HCT116 (cell line): ENCODE results near the gene GATAD2B. TPM values are rescaled to one million over a fixed set of nuclear protein-coding genes. Genes with fewer than 3 reads are reported as not detected.

ENCODE experiments used
- ATAC-seq: fragments of 200-7000 bp; cut with Tn5 transposase; 2 replicates; pipeline ENCODE4 v1.9.1; 2020; ENCODE audit warnings: mild to moderate bottlenecking, moderate library complexity
- BruUV-seq: library from RNA; stranded (reverse); fragments of 400-500 nt; replicated peaks from 2 replicates; lab custom pipeline; 2021; lab: Mats Ljungman, UMichigan
- CTCF ChIA-PET: fragments of 300-600 bp; sonication (Branson Sonifier 250); formaldehyde crosslinking; loops from one replicate; lab custom pipeline; 2021; ENCODE audit warnings: antibody characterized with exemption; lab: Charles Lee
- POLR2A ChIA-PET: fragments of 300-600, 350-600 bp; sonication (Branson Sonifier 250); formaldehyde crosslinking; loops from one replicate; lab custom pipeline; 2021; ENCODE audit warnings: antibody characterized with exemption; lab: Charles Lee
- RAD21 ChIA-PET, 2 experiments: fragments of 300-600 bp; sonication (Branson Sonifier 250); formaldehyde crosslinking; loops; one replicate each; lab custom pipeline; 2023; ENCODE audit warnings: low total read pairs in 2 of 2; ENCODE audit not compliant: uncharacterized antibody in 2 of 2, unreplicated experiment in 2 of 2, low non-redundant PET in 1 of 2; lab: Charles Lee
- DNase-seq: peaks from one replicate; pipeline ENCODE4 v3.0.0-alpha.2; 2010; ENCODE audit warnings: low read depth, low spot score
- H2AFZ ChIP-seq: fragments of 200-600 bp; shearing (Covaris generic), sonication (generic); 2 replicates; pipeline ENCODE4 v1.6.1; 2017; ENCODE audit warnings: low read depth, mixed run types, mixed read lengths, antibody characterized with exemption, low read length; ENCODE audit not compliant: poor library complexity, severe bottlenecking
- H3K27ac ChIP-seq: 2 replicates; pipeline ENCODE4 v1.5.1; 2012; ENCODE audit warnings: low read depth, low read length
- H3K27me3 ChIP-seq: fragments of 200-600 bp; sonication (generic); 2 replicates; pipeline ENCODE4 v1.6.1; 2016; ENCODE audit warnings: mixed run types, low read length, mixed read lengths; ENCODE audit not compliant: insufficient read depth
- H3K36me3 ChIP-seq, 2 experiments: fragments of 200-500 bp in 1 of 2; fragments of 200-600 bp in 1 of 2; sonication (Bioruptor generic) in 1 of 2; sonication (generic) in 1 of 2; 2 replicates each; pipeline versions ENCODE4 v1.5.1 to v1.6.1; 2014 to 2016; ENCODE audit warnings: low read length in 2 of 2, inconsistent platforms in 1 of 2, mixed read lengths in 1 of 2, mixed run types in 1 of 2; ENCODE audit not compliant: insufficient read depth in 2 of 2, control insufficient read depth in 1 of 2
- H3K4me1 ChIP-seq, 2 experiments: fragments of 200-600 bp in 1 of 2; sonication (generic) in 1 of 2; 2 replicates each; pipeline versions ENCODE4 v1.5.1 to v1.6.1; 2012 to 2017; ENCODE audit warnings: low read length in 2 of 2, inconsistent platforms in 1 of 2, mild to moderate bottlenecking in 1 of 2, mixed read lengths in 1 of 2, mixed run types in 1 of 2, moderate library complexity in 1 of 2; ENCODE audit not compliant: insufficient read depth in 2 of 2, control insufficient read depth in 1 of 2
- H3K4me2 ChIP-seq: fragments of 200-600 bp; sonication (generic); 2 replicates; pipeline ENCODE4 v1.6.1; 2017; ENCODE audit warnings: mixed run types, low read length, mixed read lengths
- H3K4me3 ChIP-seq, 2 experiments: fragments of 200-600 bp in 1 of 2; sonication (generic) in 1 of 2; replicated peaks in 1 of 2; 2 replicates each; pipeline ENCODE4 v1.5.1; 2011 to 2016; ENCODE audit warnings: low read length in 2 of 2, control low read depth in 1 of 2, low read depth in 1 of 2, mild to moderate bottlenecking in 1 of 2, mixed read lengths in 1 of 2, mixed run types in 1 of 2
- H3K79me2 ChIP-seq: fragments of 200-600 bp; sonication (generic); 2 replicates; pipeline ENCODE4 v1.6.1; 2017; ENCODE audit warnings: mild to moderate bottlenecking, mixed run types, low read length, moderate library complexity, mixed read lengths; ENCODE audit not compliant: insufficient read depth
- H3K9ac ChIP-seq: fragments of 200-600 bp; sonication (generic); 2 replicates; pipeline ENCODE4 v1.6.1; 2016; ENCODE audit warnings: low read length, mixed read lengths
- H3K9me2 ChIP-seq: fragments of 200-600 bp; sonication (generic), shearing (Covaris generic); 2 replicates; pipeline ENCODE4 v1.6.1; 2017; ENCODE audit warnings: mixed run types, mild to moderate bottlenecking, moderate library complexity; ENCODE audit not compliant: insufficient read depth
- H3K9me3 ChIP-seq, 2 experiments: fragments of 200-500 bp in 1 of 2; fragments of 200-600 bp in 1 of 2; sonication (Bioruptor generic) in 1 of 2; sonication (generic) in 1 of 2; 2 replicates each; pipeline ENCODE4 v1.6.1; 2014 to 2017; ENCODE audit warnings: low read length in 2 of 2, mixed read lengths in 2 of 2, inconsistent platforms in 1 of 2, low read depth in 1 of 2, mild to moderate bottlenecking in 1 of 2, mixed run types in 1 of 2, moderate library complexity in 1 of 2; ENCODE audit not compliant: control insufficient read depth in 1 of 2, insufficient read depth in 1 of 2
- H4K20me1 ChIP-seq: fragments of 200-600 bp; sonication (generic), shearing (Covaris generic); 2 replicates; pipeline ENCODE4 v1.6.1; 2017; ENCODE audit warnings: mixed run types, mild to moderate bottlenecking, moderate library complexity; ENCODE audit not compliant: insufficient read depth
- EGR1 ChIP-seq: IDR thresholded peaks from 2 replicates; pipeline ENCODE4 v1.6.1; 2012; ENCODE audit warnings: low read depth
- EZH2 ChIP-seq: fragments of 200-600 bp; sonication (generic); IDR thresholded peaks from 2 replicates; pipeline ENCODE4 v1.6.1; 2017; ENCODE audit warnings: antibody characterized with exemption, mixed run types
- SP1 ChIP-seq: IDR thresholded peaks from 2 replicates; pipeline ENCODE4 v1.6.1; 2012; ENCODE audit warnings: low read depth
- ZFX ChIP-seq: fragments of 450-650 bp; IDR thresholded peaks from 2 replicates; pipeline ENCODE4 v1.6.1; 2017
- intact Hi-C: fragments of 100-400 bp; cut with micrococcal nuclease; formaldehyde crosslinking; loops from 2 replicates; pipeline ENCODE4 v1.10.0; 2022
- total RNA-seq: library from RNA; stranded (reverse); gene quantifications from one replicate; pipeline ENCODE4 v1.2.1, GENCODE V29; 2021; ENCODE audit not compliant: unreplicated experiment
- TF ChIP-seq, protein P1 (sequence below), 3 experiments: fragments of 200-600 bp in 1 of 3; sonication (generic) in 1 of 3; IDR thresholded peaks in 2 of 3; conservative IDR thresholded peaks in 1 of 3; 2 replicates each; pipeline ENCODE4 v1.5.1; 2012 to 2017; ENCODE audit warnings: low read depth in 2 of 3, low read length in 2 of 3, antibody characterized with exemption in 1 of 3, borderline replicate concordance in 1 of 3, control low read depth in 1 of 3, mild to moderate bottlenecking in 1 of 3, mixed read lengths in 1 of 3, mixed run types in 1 of 3, moderate library complexity in 1 of 3; ENCODE audit not compliant: insufficient read depth in 1 of 3
- TF ChIP-seq, protein P2 (sequence below): IDR thresholded peaks from 2 replicates; pipeline ENCODE4 v1.6.1; 2012; ENCODE audit warnings: low read depth
- TF ChIP-seq, protein P3 (sequence below): IDR thresholded peaks from 2 replicates; pipeline ENCODE4 v1.6.1; 2012

The GATAD2B gene
- total RNA-seq, 1 experiment from 2014 or later = 50.2 TPM

DNA sequence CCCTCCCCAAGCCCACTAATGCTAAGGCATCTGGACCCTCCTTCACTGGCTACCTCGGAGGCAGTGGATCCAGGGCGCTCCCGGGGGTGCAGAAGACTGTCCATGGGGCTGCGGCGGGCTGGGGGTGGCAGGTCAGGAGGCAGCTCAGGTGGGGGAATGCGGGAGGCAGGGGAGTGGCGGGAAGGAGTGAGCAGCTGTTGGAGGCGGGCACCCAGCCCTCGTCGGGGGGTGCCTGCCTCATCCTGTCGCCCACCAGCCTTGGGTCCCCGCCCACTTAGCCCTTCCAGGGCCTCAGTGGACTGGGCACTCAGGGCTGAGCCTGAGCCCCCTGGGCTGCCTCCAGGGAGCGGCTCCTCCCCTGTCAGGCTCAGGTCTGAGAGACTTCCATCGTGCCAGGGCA lies 10.7 kb upstream of the GATAD2B start:
- Histone ChIP-seq H3K9ac (no peak overlapping the region), H3K4me1 (no peaks in the 10 kb centered on the region), H2AFZ (no peak overlapping the region), H3K79me2 (no peaks in the 10 kb centered on the region), H4K20me1 (no peaks in the 10 kb centered on the region), H3K4me2 (no peak overlapping the region), H3K36me3 (peaks cover 13 to 22% of the 10 kb centered on the region in 2 experiments; a peak in 3 of 4 replicates), H3K27ac (no peak overlapping the region), H3K9me2 (no peaks in the 10 kb centered on the region), H3K9me3 (no peaks in the 10 kb centered on the region), H3K27me3 (no peaks in the 10 kb centered on the region), H3K4me3 (no peak overlapping the region)
- RAD21 ChIA-PET = no interaction called here
- CTCF ChIA-PET = no interaction called here
- BruUV-seq = no TSS peak
- DNase-seq = no peak
- TF ChIP-seq, protein P1, sequence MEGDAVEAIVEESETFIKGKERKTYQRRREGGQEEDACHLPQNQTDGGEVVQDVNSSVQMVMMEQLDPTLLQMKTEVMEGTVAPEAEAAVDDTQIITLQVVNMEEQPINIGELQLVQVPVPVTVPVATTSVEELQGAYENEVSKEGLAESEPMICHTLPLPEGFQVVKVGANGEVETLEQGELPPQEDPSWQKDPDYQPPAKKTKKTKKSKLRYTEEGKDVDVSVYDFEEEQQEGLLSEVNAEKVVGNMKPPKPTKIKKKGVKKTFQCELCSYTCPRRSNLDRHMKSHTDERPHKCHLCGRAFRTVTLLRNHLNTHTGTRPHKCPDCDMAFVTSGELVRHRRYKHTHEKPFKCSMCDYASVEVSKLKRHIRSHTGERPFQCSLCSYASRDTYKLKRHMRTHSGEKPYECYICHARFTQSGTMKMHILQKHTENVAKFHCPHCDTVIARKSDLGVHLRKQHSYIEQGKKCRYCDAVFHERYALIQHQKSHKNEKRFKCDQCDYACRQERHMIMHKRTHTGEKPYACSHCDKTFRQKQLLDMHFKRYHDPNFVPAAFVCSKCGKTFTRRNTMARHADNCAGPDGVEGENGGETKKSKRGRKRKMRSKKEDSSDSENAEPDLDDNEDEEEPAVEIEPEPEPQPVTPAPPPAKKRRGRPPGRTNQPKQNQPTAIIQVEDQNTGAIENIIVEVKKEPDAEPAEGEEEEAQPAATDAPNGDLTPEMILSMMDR (IDR thresholded peaks at IDR 0.05 in 2 of 3, conservative IDR thresholded peaks at IDR 0.05 in 1 of 3; ENCODE audit: borderline replicate concordance in 1 of 3, insufficient read depth in 1 of 3, low read depth in 2 of 3, low read length in 2 of 3) = no peak
- TF ChIP-seq ZFX (no peak), EGR1 (no peak), SP1 (no peak), EZH2 (no peak)
- TF ChIP-seq, protein P2, sequence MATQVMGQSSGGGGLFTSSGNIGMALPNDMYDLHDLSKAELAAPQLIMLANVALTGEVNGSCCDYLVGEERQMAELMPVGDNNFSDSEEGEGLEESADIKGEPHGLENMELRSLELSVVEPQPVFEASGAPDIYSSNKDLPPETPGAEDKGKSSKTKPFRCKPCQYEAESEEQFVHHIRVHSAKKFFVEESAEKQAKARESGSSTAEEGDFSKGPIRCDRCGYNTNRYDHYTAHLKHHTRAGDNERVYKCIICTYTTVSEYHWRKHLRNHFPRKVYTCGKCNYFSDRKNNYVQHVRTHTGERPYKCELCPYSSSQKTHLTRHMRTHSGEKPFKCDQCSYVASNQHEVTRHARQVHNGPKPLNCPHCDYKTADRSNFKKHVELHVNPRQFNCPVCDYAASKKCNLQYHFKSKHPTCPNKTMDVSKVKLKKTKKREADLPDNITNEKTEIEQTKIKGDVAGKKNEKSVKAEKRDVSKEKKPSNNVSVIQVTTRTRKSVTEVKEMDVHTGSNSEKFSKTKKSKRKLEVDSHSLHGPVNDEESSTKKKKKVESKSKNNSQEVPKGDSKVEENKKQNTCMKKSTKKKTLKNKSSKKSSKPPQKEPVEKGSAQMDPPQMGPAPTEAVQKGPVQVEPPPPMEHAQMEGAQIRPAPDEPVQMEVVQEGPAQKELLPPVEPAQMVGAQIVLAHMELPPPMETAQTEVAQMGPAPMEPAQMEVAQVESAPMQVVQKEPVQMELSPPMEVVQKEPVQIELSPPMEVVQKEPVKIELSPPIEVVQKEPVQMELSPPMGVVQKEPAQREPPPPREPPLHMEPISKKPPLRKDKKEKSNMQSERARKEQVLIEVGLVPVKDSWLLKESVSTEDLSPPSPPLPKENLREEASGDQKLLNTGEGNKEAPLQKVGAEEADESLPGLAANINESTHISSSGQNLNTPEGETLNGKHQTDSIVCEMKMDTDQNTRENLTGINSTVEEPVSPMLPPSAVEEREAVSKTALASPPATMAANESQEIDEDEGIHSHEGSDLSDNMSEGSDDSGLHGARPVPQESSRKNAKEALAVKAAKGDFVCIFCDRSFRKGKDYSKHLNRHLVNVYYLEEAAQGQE = no peak
- TF ChIP-seq, protein P3, sequence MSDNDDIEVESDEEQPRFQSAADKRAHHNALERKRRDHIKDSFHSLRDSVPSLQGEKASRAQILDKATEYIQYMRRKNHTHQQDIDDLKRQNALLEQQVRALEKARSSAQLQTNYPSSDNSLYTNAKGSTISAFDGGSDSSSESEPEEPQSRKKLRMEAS = no peak
- no peak for ATAC-seq
- POLR2A ChIA-PET = no interaction called here
- intact Hi-C loops = no loop called here
